K562 (cell line): Measurements from ENCODE around the gene JPT1. TPM values are rescaled to one million over a fixed set of nuclear protein-coding genes. Genes with fewer than 3 reads are reported as not detected.

Experiments used
- ATF7 ChIP-seq: fragments of 450-650 bp; IDR thresholded peaks from 2 replicates; pipeline ENCODE4 v1.7.1; 2014; ENCODE audit warnings: mild to moderate bottlenecking, moderate library complexity
- BRF1 ChIP-seq: IDR thresholded peaks from 3 replicates; pipeline ENCODE4 v1.6.1; 2011; ENCODE audit warnings: borderline replicate concordance, mild to moderate bottlenecking; ENCODE audit not compliant: insufficient read length; ENCODE audit errors: extremely low read depth
- REST ChIP-seq, 2 experiments: fragments of 450-650 bp; formaldehyde crosslinking in 1 of 2; IDR thresholded peaks; 2 replicates each; pipeline versions ENCODE4 v1.4.0 to v1.6.1; 2014 to 2020; ENCODE audit warnings: mild to moderate bottlenecking in 2 of 2, borderline replicate concordance in 1 of 2, low read depth in 1 of 2
- TCF7 ChIP-seq: sonication (generic); IDR thresholded peaks from 2 replicates; pipeline ENCODE4 v1.6.1; 2016; ENCODE audit warnings: antibody characterized with exemption, borderline replicate concordance
- polyA plus RNA-seq, 8 experiments: library from polyadenylated mRNA; depleted of rRNA in 4 of 8; stranded (reverse) in 5 of 8; unstranded in 3 of 8; fragments of >200 nt; fragmentation: Nextera tagmentation in 2 of 8; fragmentation: Illumina TruSeq in 1 of 8; extraction: Ambion mirVana in 2 of 8; extraction: Trizol in 1 of 8; gene quantifications; 2 replicates each; pipeline versions ENCODE4 v1.2.1 to v1.2.3, GENCODE V29; 2011 to 2014; ENCODE audit warnings: inconsistent platforms in 1 of 8, missing spikeins in 1 of 8
- total RNA-seq, 7 experiments: library from RNA; depleted of rRNA in 6 of 7; stranded (reverse); fragments of >200 nt in 6 of 7; fragmentation: Illumina TruSeq in 2 of 7; extraction: Trizol in 2 of 7; gene quantifications; 2 replicates each; pipeline versions ENCODE4 v1.2.1 to v1.2.3, GENCODE V29; 2011 to 2021; ENCODE audit warnings: low replicate concordance in 1 of 7
- TF ChIP-seq, protein P1 (sequence below): IDR thresholded peaks from 2 replicates; pipeline ENCODE4 v1.6.1; 2011; ENCODE audit not compliant: insufficient read length; ENCODE audit errors: extremely low read depth

The JPT1 gene
- total and polyA plus RNA-seq, 9 of the 15 experiments (the other 6 are each of a cell fraction or from before 2014, with no cell fraction given): 56.7 to 292 (median 144) TPM

- TF ChIP-seq REST (IDR thresholded peaks at IDR 0.05; ENCODE audit: borderline replicate concordance) (peak; percentile 54; the same call in 1 of the 2 replicates), REST (CRISPR knock-in tag; IDR thresholded peaks at IDR 0.05; ENCODE audit: low read depth) (no peak), ATF7 (no peak), TCF7 (no peak), BRF1 (no peak)
- TF ChIP-seq, protein P1, sequence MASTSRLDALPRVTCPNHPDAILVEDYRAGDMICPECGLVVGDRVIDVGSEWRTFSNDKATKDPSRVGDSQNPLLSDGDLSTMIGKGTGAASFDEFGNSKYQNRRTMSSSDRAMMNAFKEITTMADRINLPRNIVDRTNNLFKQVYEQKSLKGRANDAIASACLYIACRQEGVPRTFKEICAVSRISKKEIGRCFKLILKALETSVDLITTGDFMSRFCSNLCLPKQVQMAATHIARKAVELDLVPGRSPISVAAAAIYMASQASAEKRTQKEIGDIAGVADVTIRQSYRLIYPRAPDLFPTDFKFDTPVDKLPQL: no peak
These were observed 23.6 kb downstream of the JPT1 start (continued) for GRCh38 chr17:75130632-75131277.
